Neural cell (in vitro differentiated cells): ENCODE results near the gene TOB1.

Experiments
- CTCF ChIP-seq: fragments of 450-650 bp; IDR thresholded peaks from 2 replicates; pipeline ENCODE4 v1.5.1; 2014; ENCODE audit warnings: antibody characterized with exemption, mild to moderate bottlenecking, moderate library complexity; ENCODE audit not compliant: poor library complexity, severe bottlenecking
- EZH2 ChIP-seq: fragments of 200-600, 300-800 bp; shearing (Covaris generic), sonication (generic); IDR thresholded peaks from 2 replicates; pipeline ENCODE4 v1.6.1; 2014; ENCODE audit warnings: antibody characterized with exemption, low read length, borderline replicate concordance, mild to moderate bottlenecking; ENCODE audit not compliant: insufficient read depth, poor library complexity, severe bottlenecking
- MXI1 ChIP-seq: fragments of 450-650 bp; conservative IDR thresholded peaks from 2 replicates; pipeline ENCODE4 v1.6.1; 2014; ENCODE audit warnings: antibody characterized with exemption, mild to moderate bottlenecking; ENCODE audit not compliant: poor library complexity, severe bottlenecking
- RAD21 ChIP-seq: fragments of 450-650 bp; conservative IDR thresholded peaks from 2 replicates; pipeline ENCODE4 v1.6.1; 2014; ENCODE audit warnings: antibody characterized with exemption, mild to moderate bottlenecking, moderate library complexity

- no peak for TF ChIP-seq RAD21
- TF ChIP-seq CTCF: no peak
- no peak for TF ChIP-seq MXI1
- TF ChIP-seq EZH2: no peak
These were observed 8.9 kb upstream of the TOB1 start for GRCh38 chr17:50875074-50875473.
